HCT116 (cell line): ENCODE data around the gene SPEM1.

Source experiments
- EZH2 ChIP-seq: fragments of 200-600 bp; sonication (generic); IDR thresholded peaks from 2 replicates; pipeline ENCODE4 v1.6.1; 2017; ENCODE audit warnings: antibody characterized with exemption, mixed run types
- EZH2phosphoT487 ChIP-seq: fragments of 200-600 bp; IDR thresholded peaks from 2 replicates; pipeline ENCODE4 v1.6.1; 2018; ENCODE audit warnings: antibody characterized with exemption, borderline replicate concordance
- JUND ChIP-seq: IDR thresholded peaks from 2 replicates; pipeline ENCODE4 v1.6.1; 2012
- POLR2A ChIP-seq: IDR thresholded peaks from 2 replicates; pipeline ENCODE4 v1.7.0; 2011; ENCODE audit warnings: borderline replicate concordance; ENCODE audit not compliant: insufficient read depth, insufficient read length; ENCODE audit errors: extremely low read depth
- POLR2AphosphoS5 ChIP-seq: IDR thresholded peaks from 2 replicates; pipeline ENCODE4 v1.6.1; 2011; ENCODE audit warnings: mild to moderate bottlenecking, low read depth, low read length, moderate library complexity
- SIN3A ChIP-seq: IDR thresholded peaks from 2 replicates; pipeline ENCODE4 v1.6.1; 2012; ENCODE audit warnings: low read depth
- SP1 ChIP-seq: IDR thresholded peaks from 2 replicates; pipeline ENCODE4 v1.6.1; 2012; ENCODE audit warnings: low read depth
- TCF7L2 ChIP-seq: IDR thresholded peaks from 2 replicates; pipeline ENCODE4 v1.7.0; 2011; ENCODE audit warnings: borderline replicate concordance, inconsistent platforms; ENCODE audit not compliant: insufficient read depth, insufficient read length; ENCODE audit errors: extremely low read depth
- ZFX ChIP-seq: fragments of 450-650 bp; IDR thresholded peaks from 2 replicates; pipeline ENCODE4 v1.6.1; 2017
- TF ChIP-seq, protein P1 (sequence below): IDR thresholded peaks from 2 replicates; pipeline ENCODE4 v1.6.1; 2012
- TF ChIP-seq, protein P2 (sequence below), 3 experiments: fragments of 200-600 bp in 1 of 3; sonication (generic) in 1 of 3; IDR thresholded peaks in 2 of 3; conservative IDR thresholded peaks in 1 of 3; 2 replicates each; pipeline ENCODE4 v1.5.1; 2012 to 2017; ENCODE audit warnings: low read depth in 2 of 3, low read length in 2 of 3, antibody characterized with exemption in 1 of 3, borderline replicate concordance in 1 of 3, control low read depth in 1 of 3, mild to moderate bottlenecking in 1 of 3, mixed read lengths in 1 of 3, mixed run types in 1 of 3, moderate library complexity in 1 of 3; ENCODE audit not compliant: insufficient read depth in 1 of 3
- TF ChIP-seq, protein P3 (sequence below): IDR thresholded peaks from 2 replicates; pipeline ENCODE4 v1.6.1; 2011; ENCODE audit warnings: mild to moderate bottlenecking, low read length, moderate library complexity; ENCODE audit not compliant: insufficient replicate concordance; ENCODE audit errors: extremely low read depth

DNA sequence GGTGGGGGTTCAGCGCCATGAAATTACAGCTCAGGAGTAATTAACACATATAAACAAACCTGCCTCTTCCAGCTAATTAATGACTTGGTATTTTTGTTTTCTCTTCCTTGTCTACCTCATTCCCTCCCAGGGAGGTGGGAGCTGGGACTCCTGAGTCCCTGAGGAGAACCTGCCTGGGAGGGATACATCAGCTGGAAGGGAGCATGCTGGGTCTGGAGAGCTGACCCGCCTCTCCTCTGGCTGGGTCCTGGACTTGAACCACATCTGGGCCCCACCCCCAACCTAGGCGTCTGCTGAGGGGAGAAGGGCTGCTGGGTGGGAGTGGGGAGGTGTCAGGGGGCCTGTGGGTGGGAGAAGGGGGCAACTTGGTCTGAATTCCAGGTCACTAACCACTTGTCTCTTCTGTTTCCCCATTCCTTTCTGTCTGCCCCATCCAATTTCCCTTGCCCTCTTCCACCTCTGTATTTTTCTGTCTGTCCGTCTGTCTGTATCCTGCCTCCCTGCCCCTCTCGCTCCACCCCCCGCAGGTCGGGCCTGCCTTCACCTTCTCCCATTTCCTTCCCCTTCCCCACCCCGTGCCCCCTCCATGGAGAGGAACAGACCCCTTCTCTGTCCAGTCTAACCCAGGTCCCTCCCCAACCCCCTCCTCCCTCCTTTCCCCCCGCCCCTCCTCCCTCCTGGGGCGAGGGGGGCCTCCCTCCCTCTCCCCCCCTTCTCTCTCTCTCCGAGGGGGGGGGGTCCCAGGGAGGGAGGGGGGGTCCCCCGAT, 12.5 kb upstream of the SPEM1 start, which contains the start of gene NLGN2:
- TF ChIP-seq POLR2A (no peak), POLR2AphosphoS5 (no peak), JUND (no peak), ZFX (no peak), TCF7L2 (no peak), EZH2 (no peak), SP1 (no peak), EZH2phosphoT487 (no peak), SIN3A (no peak)
- TF ChIP-seq, protein P1, sequence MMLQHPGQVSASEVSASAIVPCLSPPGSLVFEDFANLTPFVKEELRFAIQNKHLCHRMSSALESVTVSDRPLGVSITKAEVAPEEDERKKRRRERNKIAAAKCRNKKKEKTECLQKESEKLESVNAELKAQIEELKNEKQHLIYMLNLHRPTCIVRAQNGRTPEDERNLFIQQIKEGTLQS, result no peak
- TF ChIP-seq, protein P2, sequence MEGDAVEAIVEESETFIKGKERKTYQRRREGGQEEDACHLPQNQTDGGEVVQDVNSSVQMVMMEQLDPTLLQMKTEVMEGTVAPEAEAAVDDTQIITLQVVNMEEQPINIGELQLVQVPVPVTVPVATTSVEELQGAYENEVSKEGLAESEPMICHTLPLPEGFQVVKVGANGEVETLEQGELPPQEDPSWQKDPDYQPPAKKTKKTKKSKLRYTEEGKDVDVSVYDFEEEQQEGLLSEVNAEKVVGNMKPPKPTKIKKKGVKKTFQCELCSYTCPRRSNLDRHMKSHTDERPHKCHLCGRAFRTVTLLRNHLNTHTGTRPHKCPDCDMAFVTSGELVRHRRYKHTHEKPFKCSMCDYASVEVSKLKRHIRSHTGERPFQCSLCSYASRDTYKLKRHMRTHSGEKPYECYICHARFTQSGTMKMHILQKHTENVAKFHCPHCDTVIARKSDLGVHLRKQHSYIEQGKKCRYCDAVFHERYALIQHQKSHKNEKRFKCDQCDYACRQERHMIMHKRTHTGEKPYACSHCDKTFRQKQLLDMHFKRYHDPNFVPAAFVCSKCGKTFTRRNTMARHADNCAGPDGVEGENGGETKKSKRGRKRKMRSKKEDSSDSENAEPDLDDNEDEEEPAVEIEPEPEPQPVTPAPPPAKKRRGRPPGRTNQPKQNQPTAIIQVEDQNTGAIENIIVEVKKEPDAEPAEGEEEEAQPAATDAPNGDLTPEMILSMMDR (IDR thresholded peaks at IDR 0.05 in 2 of 3, conservative IDR thresholded peaks at IDR 0.05 in 1 of 3; ENCODE audit: borderline replicate concordance in 1 of 3, insufficient read depth in 1 of 3, low read depth in 2 of 3, low read length in 2 of 3), result no peak
- TF ChIP-seq, protein P3, sequence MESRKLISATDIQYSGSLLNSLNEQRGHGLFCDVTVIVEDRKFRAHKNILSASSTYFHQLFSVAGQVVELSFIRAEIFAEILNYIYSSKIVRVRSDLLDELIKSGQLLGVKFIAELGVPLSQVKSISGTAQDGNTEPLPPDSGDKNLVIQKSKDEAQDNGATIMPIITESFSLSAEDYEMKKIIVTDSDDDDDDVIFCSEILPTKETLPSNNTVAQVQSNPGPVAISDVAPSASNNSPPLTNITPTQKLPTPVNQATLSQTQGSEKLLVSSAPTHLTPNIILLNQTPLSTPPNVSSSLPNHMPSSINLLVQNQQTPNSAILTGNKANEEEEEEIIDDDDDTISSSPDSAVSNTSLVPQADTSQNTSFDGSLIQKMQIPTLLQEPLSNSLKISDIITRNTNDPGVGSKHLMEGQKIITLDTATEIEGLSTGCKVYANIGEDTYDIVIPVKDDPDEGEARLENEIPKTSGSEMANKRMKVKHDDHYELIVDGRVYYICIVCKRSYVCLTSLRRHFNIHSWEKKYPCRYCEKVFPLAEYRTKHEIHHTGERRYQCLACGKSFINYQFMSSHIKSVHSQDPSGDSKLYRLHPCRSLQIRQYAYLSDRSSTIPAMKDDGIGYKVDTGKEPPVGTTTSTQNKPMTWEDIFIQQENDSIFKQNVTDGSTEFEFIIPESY, result no peak
